Activated CD4-positive, alpha-beta T cell treated with anti-CD3 and anti-CD28 coated beads, Interleukin-2, amount 10 ng/mL, durations not matched to agents 24 days and 14 days (primary cell): ENCODE results near the gene TMEM18. TPM values are rescaled to one million over a fixed set of nuclear protein-coding genes. Genes with fewer than 3 reads are reported as not detected.
"Not testable (repeated sequence)": the region's sequence is repeated elsewhere in the genome, so short reads cannot be mapped to it uniquely, and the experiment has no call there.

Experiments
- DNase-seq: peaks from one replicate; pipeline ENCODE4 v3.0.0; 2022
- H3K27ac Mint-ChIP-seq: one replicate; pipeline ENCODE4 v1.8.0; 2022; ENCODE audit warnings: mild to moderate bottlenecking, mixed read lengths
- H3K27me3 Mint-ChIP-seq: one replicate; pipeline ENCODE4 v1.8.0; 2022; ENCODE audit warnings: mixed read lengths
- H3K36me3 Mint-ChIP-seq: one replicate; pipeline ENCODE4 v1.8.0; 2022; ENCODE audit warnings: low read depth, mild to moderate bottlenecking, mixed read lengths
- H3K4me1 Mint-ChIP-seq: one replicate; pipeline ENCODE4 v1.8.0; 2021; ENCODE audit warnings: mixed read lengths
- H3K4me3 Mint-ChIP-seq: one replicate; pipeline ENCODE4 v1.8.0; 2022; ENCODE audit warnings: mild to moderate bottlenecking, moderate library complexity, mixed read lengths
- H3K9me3 Mint-ChIP-seq: one replicate; pipeline ENCODE4 v1.8.0; 2021; ENCODE audit warnings: mixed read lengths
- intact Hi-C: fragments of 100-400 bp; cut with micrococcal nuclease; formaldehyde crosslinking; loops from one replicate; pipeline ENCODE4 v1.15.1; 2023
- total RNA-seq: library from RNA; stranded (reverse); gene quantifications from 2 replicates; pipeline ENCODE4 v1.2.3, GENCODE V29; 2022

TMEM18 gene
- total RNA-seq, 1 donor from 2014 or later = 21.5 TPM

- DNase-seq = no peak
- peaks cover 17% of the 10 kb centered on the region for H3K27me3 Mint-ChIP-seq
- H3K36me3 Mint-ChIP-seq = no peaks in the 10 kb centered on the region
- intact Hi-C loops = no loop called here
- no peak overlapping the region for H3K27ac Mint-ChIP-seq
- H3K9me3 Mint-ChIP-seq = no peaks in the 10 kb centered on the region
- no peak overlapping the region for H3K4me3 Mint-ChIP-seq
- H3K4me1 Mint-ChIP-seq = peaks cover 4% of the 10 kb centered on the region
These were observed 31.5 kb upstream of the TMEM18 start for GRCh38 chr2:708667-709066.

GRCh38 chr2:705971-706511 is 28.8 kb upstream of the TMEM18 start:
- DNase-seq = no peak
- H3K27ac Mint-ChIP-seq = no peak overlapping the region
- H3K4me1 Mint-ChIP-seq = peaks cover 4% of the 10 kb centered on the region
- H3K27me3 Mint-ChIP-seq = peaks cover 13% of the 10 kb centered on the region
- intact Hi-C loops = no loop called here
- no peaks in the 10 kb centered on the region for H3K36me3 Mint-ChIP-seq
- H3K4me3 Mint-ChIP-seq = no peak overlapping the region
- H3K9me3 Mint-ChIP-seq = no peaks in the 10 kb centered on the region

- H3K9me3 Mint-ChIP-seq, H3K27ac Mint-ChIP-seq, H3K4me3 Mint-ChIP-seq, H3K4me1 Mint-ChIP-seq, H3K36me3 Mint-ChIP-seq, DNase-seq, intact Hi-C loops: not testable (repeated sequence)
- peaks cover 14% of the 10 kb centered on the region for H3K27me3 Mint-ChIP-seq
These were observed 25.6 kb upstream of the TMEM18 start for GRCh38 chr2:702765-703164.

GRCh38 chr2:696999-697627 is 19.9 kb upstream of the TMEM18 start:
- Mint-ChIP-seq H3K27ac (no peak overlapping the region), H3K9me3 (no peaks in the 10 kb centered on the region), H3K27me3 (peaks cover 10% of the 10 kb centered on the region), H3K4me3 (no peak overlapping the region), H3K36me3 (no peaks in the 10 kb centered on the region), H3K4me1 (peaks cover 6% of the 10 kb centered on the region)
- no peak for DNase-seq
- intact Hi-C loops = no loop called here

- intact Hi-C loops = no loop called here
- H3K27ac Mint-ChIP-seq = no peak overlapping the region
- H3K9me3 Mint-ChIP-seq = no peaks in the 10 kb centered on the region
- peaks cover 8% of the 10 kb centered on the region for H3K27me3 Mint-ChIP-seq
- H3K4me1 Mint-ChIP-seq = peaks cover 6% of the 10 kb centered on the region
- DNase-seq = no peak
- no peak overlapping the region for H3K4me3 Mint-ChIP-seq
- no peaks in the 10 kb centered on the region for H3K36me3 Mint-ChIP-seq
These were observed 19.3 kb upstream of the TMEM18 start for GRCh38 chr2:696463-696862.

- DNase-seq = no peak
- intact Hi-C loops = no loop called here
- Mint-ChIP-seq H3K9me3 (no peaks in the 10 kb centered on the region), H3K4me3 (no peak overlapping the region), H3K27ac (no peak overlapping the region), H3K36me3 (no peaks in the 10 kb centered on the region), H3K4me1 (peaks cover 6% of the 10 kb centered on the region), H3K27me3 (peaks cover 8% of the 10 kb centered on the region)
These were observed 17.8 kb upstream of the TMEM18 start for GRCh38 chr2:694906-695510.

- Mint-ChIP-seq H3K4me3 (no peak overlapping the region), H3K4me1 (peaks cover 6% of the 10 kb centered on the region), H3K27ac (no peak overlapping the region), H3K9me3 (no peaks in the 10 kb centered on the region), H3K27me3 (peaks cover 8% of the 10 kb centered on the region), H3K36me3 (no peaks in the 10 kb centered on the region)
- DNase-seq = no peak
- intact Hi-C loops = no loop called here
These were observed 17.0 kb upstream of the TMEM18 start for GRCh38 chr2:694174-694573.

- H3K36me3 Mint-ChIP-seq = no peaks in the 10 kb centered on the region
- H3K9me3 Mint-ChIP-seq = no peaks in the 10 kb centered on the region
- H3K27ac Mint-ChIP-seq = no peak overlapping the region
- intact Hi-C loops = no loop called here
- DNase-seq = no peak
- no peak overlapping the region for H3K4me3 Mint-ChIP-seq
- peaks cover 5% of the 10 kb centered on the region for H3K27me3 Mint-ChIP-seq
- H3K4me1 Mint-ChIP-seq = peaks cover 6% of the 10 kb centered on the region
These were observed 16.4 kb upstream of the TMEM18 start for GRCh38 chr2:693606-694005.

- Mint-ChIP-seq H3K27ac (peak overlapping the region; percentile 35), H3K9me3 (no peaks in the 10 kb centered on the region), H3K4me1 (peaks cover 9% of the 10 kb centered on the region), H3K27me3 (peaks cover 11% of the 10 kb centered on the region), H3K36me3 (no peaks in the 10 kb centered on the region), H3K4me3 (no peak overlapping the region)
- intact Hi-C loops = no loop called here
- no peak for DNase-seq
These were observed 15.6 kb upstream of the TMEM18 start for GRCh38 chr2:692767-693166.

- peak; percentile 33 for DNase-seq
- H3K4me1 Mint-ChIP-seq = peaks cover 9% of the 10 kb centered on the region
- H3K27me3 Mint-ChIP-seq = peaks cover 11% of the 10 kb centered on the region
- no peaks in the 10 kb centered on the region for H3K36me3 Mint-ChIP-seq
- H3K9me3 Mint-ChIP-seq = no peaks in the 10 kb centered on the region
- intact Hi-C loops = no loop called here
- no peak overlapping the region for H3K27ac Mint-ChIP-seq
- no peak overlapping the region for H3K4me3 Mint-ChIP-seq
These were observed 14.9 kb upstream of the TMEM18 start for GRCh38 chr2:691821-692761.

- H3K36me3 Mint-ChIP-seq = no peaks in the 10 kb centered on the region
- peaks cover 9% of the 10 kb centered on the region for H3K27me3 Mint-ChIP-seq
- peaks cover 7% of the 10 kb centered on the region for H3K9me3 Mint-ChIP-seq
- intact Hi-C loops = no loop called here
- H3K27ac Mint-ChIP-seq = no peak overlapping the region
- peaks cover 9% of the 10 kb centered on the region for H3K4me1 Mint-ChIP-seq
- no peak overlapping the region for H3K4me3 Mint-ChIP-seq
- peak; percentile 21 for DNase-seq
These were observed 13.6 kb upstream of the TMEM18 start for GRCh38 chr2:690799-691198.

GRCh38 chr2:689877-690510 is 12.8 kb upstream of the TMEM18 start:
- Mint-ChIP-seq H3K9me3 (peaks cover 7% of the 10 kb centered on the region), H3K27me3 (peaks cover 9% of the 10 kb centered on the region), H3K27ac (no peak overlapping the region), H3K36me3 (no peaks in the 10 kb centered on the region), H3K4me1 (peaks cover 9% of the 10 kb centered on the region), H3K4me3 (no peak overlapping the region)
- DNase-seq = peak; percentile 18
- intact Hi-C loops = no loop called here

GRCh38 chr2:689237-689636 is 12.0 kb upstream of the TMEM18 start:
- Mint-ChIP-seq H3K36me3 (no peaks in the 10 kb centered on the region), H3K9me3 (peaks cover 10% of the 10 kb centered on the region), H3K4me3 (no peak overlapping the region), H3K27me3 (peaks cover 7% of the 10 kb centered on the region), H3K27ac (no peak overlapping the region), H3K4me1 (peaks cover 9% of the 10 kb centered on the region)
- DNase-seq = no peak
- intact Hi-C loops = no loop called here
